ENCODE results near the gene RPN1.
A peak's percentile ranks its signal among the peaks of the same experiment; 100 is the strongest.

The RPN1 gene

GRCh38 chr3:128648940-128649663 is 1.5 kb downstream of the RPN1 start:
- DNase-seq: no peak

DNA sequence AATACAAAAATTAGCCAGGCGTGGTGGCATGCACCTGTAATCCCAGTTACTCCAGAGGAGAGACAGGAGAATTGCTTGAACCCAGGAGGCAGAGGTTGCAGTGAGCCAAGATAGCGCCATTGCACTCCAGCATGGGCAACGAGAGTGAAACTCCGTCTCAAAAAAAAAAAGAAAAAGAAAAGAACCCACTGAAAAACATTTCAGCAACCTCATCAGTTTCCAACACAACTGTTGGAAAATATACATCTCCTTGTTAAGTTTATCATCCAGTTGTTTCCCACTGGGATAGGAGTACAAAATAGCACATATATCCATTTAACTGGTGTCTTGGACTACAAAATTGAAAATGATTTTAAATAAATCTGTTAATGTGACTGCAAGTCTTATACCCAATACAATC is 2.2 kb downstream of the RPN1 start:
- no peak for DNase-seq

GRCh38 chr3:128647307-128647706 is 3.3 kb downstream of the RPN1 start:
- no peak for DNase-seq

- no peak for DNase-seq
Measured at GRCh38 chr3:128634075-128634611, 16.5 kb downstream of the RPN1 start.

DNA sequence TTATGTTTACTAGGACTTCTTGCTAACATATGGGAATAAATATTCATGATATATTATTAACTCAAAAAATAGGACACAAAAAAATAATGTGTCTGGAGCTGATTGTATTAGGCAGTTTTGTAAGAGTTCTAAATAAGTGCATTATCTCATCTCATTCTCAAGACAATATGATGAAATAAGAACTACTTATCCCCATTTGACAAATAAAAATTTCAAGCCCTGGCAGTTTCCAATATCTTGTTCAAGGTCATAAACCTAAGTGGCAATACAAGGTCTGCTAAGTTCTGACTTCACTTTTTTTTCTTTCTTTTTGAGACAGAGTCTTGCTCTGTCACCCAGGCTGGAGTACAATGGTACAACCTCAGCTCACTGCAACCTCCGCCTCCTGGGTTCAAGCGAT is 18.3 kb downstream of the RPN1 start:
- no peak for DNase-seq

- DNase-seq: no peak
Measured at GRCh38 chr3:128629936-128630335, 20.7 kb downstream of the RPN1 start.

- no peak for DNase-seq
Measured at GRCh38 chr3:128625409-128625945, 25.1 kb downstream of the RPN1 start.

DNA sequence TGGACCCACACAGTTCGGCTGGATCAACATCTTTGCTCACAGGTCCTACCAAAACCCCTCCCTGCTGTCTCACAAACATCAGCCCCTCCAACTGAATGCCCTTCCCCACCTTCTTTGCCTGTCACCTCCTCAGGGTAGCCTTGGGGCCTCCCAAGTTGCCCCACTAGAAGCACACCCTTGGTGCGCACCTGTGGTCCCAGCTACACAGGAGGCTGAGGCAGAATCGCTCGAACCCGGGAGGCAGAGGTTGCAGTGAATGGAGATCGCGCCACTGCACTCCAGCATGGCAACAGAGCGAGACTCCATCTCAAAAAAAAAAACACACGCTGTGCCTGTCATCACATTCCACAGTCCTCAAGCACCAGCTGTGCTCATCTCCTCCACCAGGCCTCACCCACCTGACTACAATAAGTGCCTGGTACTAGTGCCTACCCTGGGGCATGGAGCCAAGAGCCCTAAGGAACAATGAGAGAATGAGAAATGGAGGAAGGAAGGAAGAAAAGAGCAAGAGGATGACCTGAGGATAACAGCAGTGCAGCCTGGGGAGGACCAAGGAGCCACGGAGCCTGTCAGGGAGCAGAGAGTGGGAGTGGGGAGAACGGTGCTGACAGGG is 26.0 kb downstream of the RPN1 start:
- DNase-seq: no peak

- DNase-seq: no peak
Measured at GRCh38 chr3:128623762-128624176, 26.8 kb downstream of the RPN1 start.

GRCh38 chr3:128621931-128622330 is 28.7 kb downstream of the RPN1 start:
- DNase-seq: no peak

DNA sequence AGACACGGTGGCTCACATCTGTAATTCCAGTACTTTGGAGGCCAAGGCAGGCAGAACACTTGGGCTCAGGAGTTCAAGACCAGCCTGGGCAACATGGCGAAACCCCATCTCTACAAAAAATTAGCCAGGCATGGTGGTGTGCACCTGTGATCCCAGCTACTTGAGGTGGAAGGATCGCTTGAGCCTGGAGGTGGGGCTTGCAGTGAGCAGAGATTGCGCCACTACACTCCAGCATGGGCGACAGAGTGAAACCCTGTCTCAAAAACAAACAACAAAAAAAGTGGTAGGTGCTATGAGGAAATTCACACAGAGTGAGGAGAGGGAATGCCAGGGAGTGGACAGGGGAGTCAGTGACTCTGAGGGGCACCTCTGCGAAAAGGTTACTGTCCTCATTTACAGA is 29.4 kb downstream of the RPN1 start:
- DNase-seq: no peak

GRCh38 chr3:128620268-128620691 is 30.3 kb downstream of the RPN1 start:
- no peak for DNase-seq

- no peak for DNase-seq
Measured at GRCh38 chr3:128619146-128619890, 31.3 kb downstream of the RPN1 start.

DNA sequence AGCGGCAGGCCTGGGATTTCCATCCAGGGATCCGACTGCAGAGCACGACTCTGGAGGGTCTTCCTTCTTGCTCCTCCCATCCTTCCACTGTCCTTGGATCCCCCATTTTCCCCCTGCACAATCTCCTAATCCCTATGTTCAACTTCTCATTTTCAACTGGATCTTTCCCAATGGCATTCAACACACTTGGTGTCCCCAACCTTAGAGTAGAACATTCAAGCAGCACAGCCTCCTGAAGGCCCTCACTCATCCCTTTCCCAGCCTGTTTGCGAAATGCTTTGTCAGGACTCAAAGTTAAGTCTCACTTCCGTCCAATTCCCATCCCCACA is 32.3 kb downstream of the RPN1 start:
- no peak for DNase-seq

DNA sequence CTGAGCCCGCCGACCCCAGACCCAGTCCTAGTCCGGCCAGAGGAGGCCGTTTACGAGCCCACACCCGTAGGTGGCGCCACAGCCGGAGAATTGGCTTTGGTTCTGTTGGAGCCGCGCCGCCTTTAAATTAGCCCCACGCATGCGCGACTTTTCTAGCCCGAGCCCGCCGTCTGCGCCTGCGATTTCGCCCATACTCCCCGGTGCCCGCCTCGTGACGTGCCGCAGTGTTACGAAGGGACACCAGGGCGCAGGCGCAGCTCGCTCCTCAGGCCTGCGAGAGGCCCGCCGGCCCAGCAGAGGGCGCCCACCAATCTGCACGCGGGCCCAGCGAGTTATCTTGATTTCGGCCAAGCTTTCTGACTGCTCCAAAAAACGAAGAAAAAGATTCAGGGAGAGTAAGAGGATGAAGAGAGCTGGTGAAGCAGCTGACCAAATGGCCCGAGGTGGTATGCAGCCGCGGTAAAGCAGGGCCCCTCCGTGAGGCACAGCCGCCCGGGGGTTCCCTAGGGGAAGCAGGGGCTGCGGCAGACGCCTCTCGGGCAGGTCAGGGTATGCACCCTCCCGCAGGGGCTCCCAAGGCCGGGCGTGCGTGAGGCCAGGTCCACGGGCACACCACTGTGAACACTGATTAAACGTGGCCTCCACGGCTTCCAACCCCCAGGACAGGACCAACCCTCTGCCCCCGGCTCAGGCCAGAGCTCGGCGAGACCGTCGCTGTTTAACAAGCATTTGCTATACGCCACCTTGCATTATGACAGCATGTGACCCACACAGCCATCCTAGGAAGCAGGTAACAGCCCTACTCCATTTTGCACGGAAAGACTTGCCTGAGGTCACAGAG is 32.8 kb downstream of the RPN1 start:
- DNase-seq: peak; percentile 98

GRCh38 chr3:128617270-128617556 is 33.4 kb downstream of the RPN1 start:
- DNase-seq: no peak

DNA sequence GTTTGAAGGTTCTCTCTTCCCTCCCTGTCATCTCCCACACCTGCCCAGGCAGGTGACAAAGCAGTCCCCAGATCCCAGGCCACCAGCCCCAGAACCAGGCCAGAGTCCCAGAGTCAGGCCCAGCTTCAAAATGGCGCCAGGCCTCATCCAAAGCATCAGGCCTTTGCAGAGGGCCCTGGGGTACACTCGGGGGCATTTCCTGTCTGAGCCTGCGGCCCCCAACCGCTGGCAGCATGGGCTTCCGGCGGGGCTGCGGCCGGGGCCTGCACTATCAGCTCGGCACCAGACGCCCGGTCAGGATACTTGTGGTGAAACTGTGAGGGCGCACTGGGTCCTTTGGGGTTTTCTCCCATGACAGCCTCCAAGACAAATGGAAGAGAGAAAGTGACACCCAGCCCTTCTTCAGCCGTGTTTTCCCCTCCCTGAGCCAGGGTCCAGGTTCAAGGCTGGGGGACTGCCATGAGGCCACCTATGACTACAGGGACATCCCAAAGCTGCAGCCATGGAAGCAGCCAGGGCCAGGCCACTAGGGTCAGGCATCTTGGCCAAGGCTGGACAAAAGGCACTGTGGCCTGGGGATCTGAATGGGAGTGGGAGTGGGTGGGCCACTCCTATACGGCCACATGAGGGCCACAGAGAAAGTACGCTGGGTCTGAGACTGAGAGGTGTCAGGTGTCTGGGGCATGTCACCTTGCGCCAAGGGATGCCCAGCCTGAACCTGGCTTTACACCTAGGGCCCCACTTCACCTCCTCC is 33.9 kb downstream of the RPN1 start:
- DNase-seq: no peak

DNA sequence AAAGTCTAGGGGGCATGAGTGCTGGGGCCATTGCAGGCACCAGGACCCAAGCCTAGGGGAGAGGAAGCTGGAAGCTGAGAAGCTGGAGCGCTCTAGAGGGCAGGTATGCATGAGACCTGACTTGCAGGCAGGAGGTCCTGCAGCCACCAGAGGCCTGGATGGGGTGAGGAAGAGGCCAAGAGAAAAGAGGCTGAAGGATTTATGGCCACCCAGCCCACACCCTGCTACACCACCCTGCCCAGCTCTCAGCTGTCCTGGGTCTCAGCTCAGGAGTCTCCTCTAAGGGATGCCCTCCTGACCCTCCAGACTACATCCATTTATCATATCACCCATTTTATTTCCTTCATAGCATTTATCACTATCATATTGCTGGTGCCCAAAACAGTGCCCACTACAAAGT is 36.5 kb downstream of the RPN1 start:
- DNase-seq: no peak

DNA sequence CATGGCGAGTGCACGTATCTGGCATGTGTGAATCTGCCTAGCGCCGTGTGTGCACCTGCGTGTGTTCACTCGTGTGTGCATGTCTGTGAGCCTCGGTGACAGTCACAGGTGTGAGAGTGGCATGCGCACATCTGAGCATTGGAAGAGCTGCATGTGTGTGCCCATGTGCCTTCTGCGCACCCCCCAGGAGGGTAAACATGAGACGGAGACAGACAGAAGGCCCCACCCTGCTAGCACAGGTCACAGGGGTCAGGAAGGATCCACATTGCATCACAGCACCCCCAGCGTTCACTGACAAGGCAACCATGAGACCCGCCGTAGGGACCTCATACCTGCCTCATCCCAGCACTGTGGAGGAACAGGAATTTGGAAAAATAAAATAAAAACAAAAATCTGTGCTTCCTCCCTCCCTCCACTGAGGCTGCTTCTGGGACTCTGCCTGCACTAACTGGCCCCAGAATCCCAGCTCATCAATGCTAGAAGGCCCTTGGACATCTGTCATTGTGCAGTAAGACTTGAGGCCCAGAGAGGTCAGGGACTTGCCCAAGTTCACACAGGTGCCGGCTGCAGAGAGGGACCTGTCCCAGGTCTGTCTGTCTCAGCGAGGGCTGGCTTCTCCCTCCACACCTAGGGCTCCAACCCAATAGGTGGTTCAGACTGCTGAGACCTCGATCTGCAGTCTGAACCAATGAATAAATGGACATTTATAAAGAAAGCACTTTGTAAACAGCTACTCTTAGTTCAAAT is 37.4 kb downstream of the RPN1 start:
- DNase-seq: no peak

GRCh38 chr3:128610451-128611070 is 40.1 kb downstream of the RPN1 start:
- DNase-seq: no peak

- DNase-seq: no peak
Measured at GRCh38 chr3:128609294-128609693, 41.3 kb downstream of the RPN1 start.

Data from NCI-H2171 (cell line).